ENCODE results near the gene ARPC4.
A peak's percentile ranks its signal among the peaks of the same experiment; 100 is the strongest.

The ARPC4 gene

DNA sequence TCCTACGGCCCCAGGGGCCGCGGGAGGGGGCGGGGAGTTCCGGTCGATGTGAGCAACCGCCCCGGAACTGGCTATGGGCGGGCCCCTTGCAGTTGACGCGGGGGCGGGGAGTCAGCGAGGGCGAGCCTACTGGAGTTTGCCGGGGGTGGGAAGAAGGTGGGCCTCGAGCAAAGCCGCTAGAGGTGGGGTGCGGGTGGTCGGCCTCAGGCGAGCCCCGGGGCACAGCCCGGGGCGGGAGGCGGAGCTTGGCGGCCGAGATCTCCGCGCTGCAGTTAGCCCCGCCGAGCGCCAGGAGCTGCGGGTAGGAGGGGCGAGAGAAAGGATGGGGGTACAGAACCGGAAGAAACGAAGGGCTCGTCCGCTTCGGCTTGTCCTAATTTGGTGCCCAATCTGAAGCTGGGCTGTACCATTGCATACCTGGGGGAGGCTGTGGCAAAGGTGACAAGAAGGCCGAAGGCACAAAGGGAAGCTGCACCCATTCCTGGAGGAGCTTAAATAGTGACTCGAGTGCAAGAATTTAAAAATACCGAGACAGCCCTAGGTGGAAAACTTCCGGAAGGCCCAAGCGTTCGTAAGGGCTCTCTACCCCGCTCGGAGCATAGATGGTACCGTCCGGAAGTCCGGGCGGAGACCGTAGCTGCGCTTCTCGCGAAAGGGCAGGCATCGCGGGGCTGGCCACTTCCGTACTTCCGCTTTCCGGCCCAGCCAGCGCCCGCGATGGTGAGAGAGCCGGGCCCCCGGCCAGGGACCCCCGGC lies at the start of gene ARPC4, which contains the start of gene TADA3:
Gene ARPC4, plus strand, starts transcription at position 678 of the 756 bp plus-strand sequence. Its CDS starts 40 bp downstream, at position 718.
Gene TADA3, minus strand, starts transcription at position 69 of the 756 bp plus-strand sequence. CDS start 1,007 bp downstream, outside the sequence.
- TF ChIP-seq GATA3 (IDR thresholded peaks at IDR 0.05; ENCODE audit: low read depth, low read length) (no peak), GATA2 (IDR thresholded peaks at IDR 0.05; ENCODE audit: low read depth, low read length) (no peak)

DNA sequence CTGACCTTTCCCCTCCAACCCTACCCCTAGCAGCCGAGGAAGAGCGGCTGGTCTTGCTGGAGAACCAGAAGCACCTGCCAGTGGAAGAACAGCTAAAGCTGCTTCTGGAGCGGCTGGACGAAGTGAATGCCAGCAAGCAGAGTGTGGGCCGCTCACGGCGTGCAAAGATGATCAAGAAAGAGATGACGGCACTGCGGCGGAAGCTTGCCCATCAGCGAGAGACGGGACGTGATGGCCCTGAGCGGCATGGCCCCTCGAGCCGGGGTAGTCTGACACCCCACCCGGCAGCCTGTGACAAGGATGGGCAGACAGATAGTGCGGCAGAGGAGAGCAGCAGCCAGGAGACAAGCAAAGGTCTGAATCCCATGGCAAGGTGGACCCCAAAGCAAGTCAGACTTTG lies 49.3 kb upstream of the ARPC4 start:
- TF ChIP-seq GATA3 (IDR thresholded peaks at IDR 0.05; ENCODE audit: low read depth, low read length): no peak
- no peak for TF ChIP-seq GATA2 (IDR thresholded peaks at IDR 0.05; ENCODE audit: low read depth, low read length)

GRCh38 chr3:9744162-9744561 lies 48.7 kb upstream of the ARPC4 start:
- TF ChIP-seq GATA2 (IDR thresholded peaks at IDR 0.05; ENCODE audit: low read depth, low read length): no peak

GRCh38 chr3:9745521-9745920 lies 47.4 kb upstream of the ARPC4 start:
- TF ChIP-seq GATA2 (IDR thresholded peaks at IDR 0.05; ENCODE audit: low read depth, low read length): no peak
- TF ChIP-seq GATA3 (IDR thresholded peaks at IDR 0.05; ENCODE audit: low read depth, low read length): no peak

- TF ChIP-seq GATA2 (IDR thresholded peaks at IDR 0.05; ENCODE audit: low read depth, low read length): no peak
- TF ChIP-seq GATA3 (IDR thresholded peaks at IDR 0.05; ENCODE audit: low read depth, low read length): no peak
Measured at GRCh38 chr3:9746330-9746729, 46.6 kb upstream of the ARPC4 start.

- TF ChIP-seq GATA3 (IDR thresholded peaks at IDR 0.05; ENCODE audit: low read depth, low read length) (no peak), GATA2 (IDR thresholded peaks at IDR 0.05; ENCODE audit: low read depth, low read length) (no peak)
Measured at GRCh38 chr3:9747267-9747666, 45.6 kb upstream of the ARPC4 start.

DNA sequence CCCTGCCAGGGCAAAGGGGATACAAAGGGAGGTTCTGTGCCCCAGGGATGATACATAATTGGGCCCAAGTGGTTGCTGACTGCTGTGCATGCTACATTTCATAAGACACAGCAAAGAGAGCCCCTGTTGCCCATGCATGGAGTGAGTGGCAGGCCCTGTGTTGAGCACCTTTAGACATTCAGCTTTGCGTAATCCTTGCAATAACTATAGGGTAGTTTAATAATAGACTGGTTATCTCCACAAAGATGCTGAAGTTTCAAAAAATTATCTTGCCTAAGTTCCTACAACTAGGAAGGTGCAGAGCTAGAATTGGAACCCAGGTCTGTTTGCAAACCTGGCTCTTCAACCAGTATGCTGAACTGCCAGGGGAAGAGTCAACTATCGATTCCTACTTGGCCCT lies 44.9 kb upstream of the ARPC4 start:
- TF ChIP-seq GATA2 (IDR thresholded peaks at IDR 0.05; ENCODE audit: low read depth, low read length) (no peak), GATA3 (IDR thresholded peaks at IDR 0.05; ENCODE audit: low read depth, low read length) (no peak)

DNA sequence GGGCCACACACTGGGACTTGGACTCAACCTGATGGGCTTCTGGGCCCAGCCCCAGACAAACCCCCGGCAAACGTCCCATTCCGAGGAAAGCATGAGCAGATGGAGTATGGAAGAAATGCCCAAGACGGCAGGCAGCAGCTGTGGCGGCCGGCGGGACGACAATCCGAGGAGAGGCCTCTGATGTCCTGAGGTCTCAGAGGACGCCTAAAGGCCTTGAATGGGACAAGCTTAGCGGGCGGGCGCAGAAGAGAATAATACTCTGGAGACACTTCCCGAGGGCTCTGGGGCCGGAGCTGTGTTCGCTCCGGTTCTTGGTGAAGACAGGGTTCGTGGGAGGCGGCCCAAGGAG lies 43.6 kb upstream of the ARPC4 start:
- no peak for TF ChIP-seq GATA2 (IDR thresholded peaks at IDR 0.05; ENCODE audit: low read depth, low read length)
- no peak for TF ChIP-seq GATA3 (IDR thresholded peaks at IDR 0.05; ENCODE audit: low read depth, low read length)

DNA sequence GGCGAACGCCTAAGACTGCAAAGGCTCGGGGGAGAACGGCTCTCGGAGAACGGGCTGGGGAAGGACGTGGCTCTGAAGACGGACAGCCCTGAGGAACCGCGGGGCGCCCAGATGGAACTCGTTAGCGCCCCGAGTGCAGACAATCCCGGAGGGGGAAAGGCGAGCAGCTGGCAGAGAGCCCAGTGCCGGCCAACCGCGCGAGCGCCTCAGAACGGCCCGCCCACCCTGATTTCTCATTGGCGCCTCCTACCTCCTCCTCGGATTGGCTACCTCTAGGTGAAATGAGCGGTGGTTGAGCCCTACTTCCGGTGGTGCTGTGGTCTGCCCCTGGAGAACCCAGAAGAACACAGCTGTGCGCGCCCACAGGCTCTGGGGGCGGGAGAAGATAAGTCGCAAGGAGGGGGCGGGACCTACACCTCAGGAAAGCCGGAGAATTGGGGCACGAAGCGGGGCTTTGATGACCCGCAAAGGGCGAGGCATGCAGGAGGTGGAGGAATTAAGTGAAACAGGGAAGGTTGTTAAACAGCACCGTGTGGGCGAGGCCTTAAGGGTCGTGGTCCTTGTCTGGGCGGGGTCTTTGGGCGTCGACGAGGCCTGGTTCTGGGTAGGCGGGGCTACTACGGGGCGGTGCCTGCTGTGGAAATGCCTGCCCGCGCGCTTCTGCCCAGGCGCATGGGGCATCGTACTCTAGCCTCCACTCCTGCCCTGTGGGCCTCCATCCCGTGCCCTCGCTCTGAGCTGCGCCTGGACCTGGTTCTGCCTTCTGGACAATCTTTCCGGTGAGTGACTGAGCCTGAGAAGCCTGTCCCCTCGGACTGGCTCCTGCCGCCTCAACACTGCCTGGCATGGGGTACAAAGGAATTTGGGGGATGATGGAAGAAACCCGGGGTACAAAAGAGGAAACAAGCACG lies 43.0 kb upstream of the ARPC4 start, which contains the start of gene OGG1:
Gene OGG1, plus strand, starts transcription at position 308 of the 911 bp plus-strand sequence. Its CDS starts 335 bp downstream, at position 643.
- no peak for TF ChIP-seq GATA3 (IDR thresholded peaks at IDR 0.05; ENCODE audit: low read depth, low read length)
- peak; percentile 14; the same call in 1 of the 2 replicates for TF ChIP-seq GATA2 (IDR thresholded peaks at IDR 0.05; ENCODE audit: low read depth, low read length)

- TF ChIP-seq GATA3 (IDR thresholded peaks at IDR 0.05; ENCODE audit: low read depth, low read length): no peak
- TF ChIP-seq GATA2 (IDR thresholded peaks at IDR 0.05; ENCODE audit: low read depth, low read length): no peak
Measured at GRCh38 chr3:9750556-9751411, 42.1 kb upstream of the ARPC4 start.

- TF ChIP-seq GATA3 (IDR thresholded peaks at IDR 0.05; ENCODE audit: low read depth, low read length): no peak
- TF ChIP-seq GATA2 (IDR thresholded peaks at IDR 0.05; ENCODE audit: low read depth, low read length): no peak
Measured at GRCh38 chr3:9754678-9755077, 38.2 kb upstream of the ARPC4 start.

GRCh38 chr3:9757427-9757826 lies 35.5 kb upstream of the ARPC4 start:
- TF ChIP-seq GATA2 (IDR thresholded peaks at IDR 0.05; ENCODE audit: low read depth, low read length) (no peak), GATA3 (IDR thresholded peaks at IDR 0.05; ENCODE audit: low read depth, low read length) (no peak)

DNA sequence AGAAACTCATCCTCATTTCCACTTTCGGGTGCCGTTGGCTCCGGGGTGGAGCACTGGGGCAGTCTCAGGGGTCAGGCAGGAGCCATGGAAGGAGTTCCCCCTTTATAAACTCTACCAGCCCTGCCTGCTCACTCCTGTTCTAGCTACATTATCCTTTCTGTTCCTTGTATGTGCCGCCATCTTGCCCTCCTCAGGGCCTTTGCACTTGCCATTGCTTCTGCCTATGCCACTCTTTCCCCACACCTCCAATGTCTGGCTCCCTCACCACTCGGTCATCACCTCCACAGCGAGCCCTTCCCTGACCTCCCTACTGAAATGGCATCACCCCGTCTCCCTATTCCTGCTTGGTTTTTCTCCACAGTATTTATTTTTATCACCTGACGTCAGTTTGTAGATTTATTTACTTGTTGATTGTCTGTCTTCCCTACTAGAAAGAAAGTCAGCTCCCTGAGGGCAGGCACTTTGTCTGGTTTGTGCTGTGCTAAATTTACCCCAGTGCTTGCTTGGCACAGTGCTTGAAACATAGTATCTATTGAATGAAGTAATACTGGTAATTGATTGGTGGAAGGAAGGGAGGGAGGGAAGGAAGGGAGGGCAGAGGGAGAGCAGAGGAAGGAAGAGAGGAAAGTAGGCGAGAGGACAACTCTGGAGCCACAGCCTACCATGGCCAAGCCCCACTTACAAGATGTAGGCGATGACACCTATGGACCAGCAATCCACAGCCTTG lies 31.9 kb upstream of the ARPC4 start:
- TF ChIP-seq GATA2 (IDR thresholded peaks at IDR 0.05; ENCODE audit: low read depth, low read length) (no peak), GATA3 (IDR thresholded peaks at IDR 0.05; ENCODE audit: low read depth, low read length) (no peak)

All from SH-SY5Y (cell line).